ENCODE data around the gene ASPSCR1.

DNA sequence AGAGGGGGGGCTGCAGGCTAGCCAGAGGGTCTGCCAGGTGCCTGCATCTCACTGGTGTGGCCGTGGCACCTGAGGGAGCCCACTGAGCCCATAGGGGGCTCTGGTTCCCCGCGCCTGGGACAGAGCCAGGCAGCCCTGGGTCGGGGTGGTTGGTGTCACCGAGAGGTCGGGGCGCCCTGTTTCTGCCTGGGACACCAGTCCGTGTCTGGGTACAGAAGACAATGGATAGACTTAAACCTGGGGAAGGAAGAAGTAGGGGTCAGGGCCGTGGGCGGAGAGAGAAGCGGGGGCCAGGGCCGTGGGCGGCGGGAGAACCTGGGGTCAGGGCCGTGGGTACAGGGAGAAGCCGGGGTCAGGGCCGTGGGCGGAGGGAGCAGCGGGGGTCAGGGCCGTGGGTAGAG lies 71.1 kb downstream of the ASPSCR1 start:
- TF ChIP-seq, protein P1, sequence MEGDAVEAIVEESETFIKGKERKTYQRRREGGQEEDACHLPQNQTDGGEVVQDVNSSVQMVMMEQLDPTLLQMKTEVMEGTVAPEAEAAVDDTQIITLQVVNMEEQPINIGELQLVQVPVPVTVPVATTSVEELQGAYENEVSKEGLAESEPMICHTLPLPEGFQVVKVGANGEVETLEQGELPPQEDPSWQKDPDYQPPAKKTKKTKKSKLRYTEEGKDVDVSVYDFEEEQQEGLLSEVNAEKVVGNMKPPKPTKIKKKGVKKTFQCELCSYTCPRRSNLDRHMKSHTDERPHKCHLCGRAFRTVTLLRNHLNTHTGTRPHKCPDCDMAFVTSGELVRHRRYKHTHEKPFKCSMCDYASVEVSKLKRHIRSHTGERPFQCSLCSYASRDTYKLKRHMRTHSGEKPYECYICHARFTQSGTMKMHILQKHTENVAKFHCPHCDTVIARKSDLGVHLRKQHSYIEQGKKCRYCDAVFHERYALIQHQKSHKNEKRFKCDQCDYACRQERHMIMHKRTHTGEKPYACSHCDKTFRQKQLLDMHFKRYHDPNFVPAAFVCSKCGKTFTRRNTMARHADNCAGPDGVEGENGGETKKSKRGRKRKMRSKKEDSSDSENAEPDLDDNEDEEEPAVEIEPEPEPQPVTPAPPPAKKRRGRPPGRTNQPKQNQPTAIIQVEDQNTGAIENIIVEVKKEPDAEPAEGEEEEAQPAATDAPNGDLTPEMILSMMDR (IDR thresholded peaks at IDR 0.05) = no peak
- TF ChIP-seq POLR2A (IDR thresholded peaks at IDR 0.05) = no peak
